ENCODE data around the gene DNM2. TPM values are rescaled to one million over a fixed set of nuclear protein-coding genes. Genes with fewer than 3 reads are reported as not detected.
A peak's percentile ranks its signal among the peaks of the same experiment; 100 is the strongest.

DNM2 gene
- total and polyA plus RNA-seq, 9 of the 15 experiments (the other 6 are each of a cell fraction or from before 2014, with no cell fraction given) = 2.2 to 161 (median 72.6) TPM

DNA sequence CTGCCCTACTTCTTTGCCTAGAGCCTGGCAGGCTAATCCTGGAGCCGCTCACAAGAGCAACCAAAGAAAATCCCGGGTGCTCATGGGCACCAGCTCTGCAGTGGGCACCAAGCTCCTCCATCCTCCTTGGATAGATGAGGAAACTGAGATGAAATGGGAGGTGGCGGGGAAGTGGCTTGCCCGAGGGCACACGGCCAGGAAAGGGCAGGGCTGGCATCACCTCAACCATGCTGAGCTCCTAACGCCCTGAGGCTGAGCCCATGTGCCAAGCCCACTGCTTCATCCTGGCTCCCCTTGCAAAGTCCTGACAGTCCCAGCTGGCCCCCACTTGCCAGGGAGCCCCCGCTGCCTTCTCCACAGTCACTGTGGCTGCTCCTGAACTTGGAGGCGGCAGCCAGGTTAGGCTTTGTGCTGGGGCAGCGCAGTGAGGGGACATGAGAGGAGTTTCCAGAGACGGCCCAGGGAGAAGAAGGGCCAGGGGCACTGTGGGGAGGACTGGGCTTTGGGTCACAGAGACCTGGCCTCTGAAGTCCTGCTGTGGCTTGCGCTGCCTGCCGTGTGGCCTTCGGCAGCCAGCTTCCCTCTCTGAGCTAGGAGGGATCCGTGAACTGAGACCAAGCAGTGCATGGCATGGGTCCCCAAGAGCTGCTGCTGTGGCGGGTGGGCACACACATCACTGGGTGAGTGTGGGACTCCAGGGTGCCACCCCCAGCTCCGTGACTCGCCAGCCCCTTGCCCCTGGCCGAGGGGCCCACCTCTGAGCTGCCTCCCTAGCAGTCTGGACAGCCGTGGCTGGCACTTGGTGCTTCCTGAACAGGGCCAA, 100.6 kb downstream of the DNM2 start:
- Histone ChIP-seq H3K36me3 (ENCODE audit: control insufficient read depth, insufficient read depth, low read length) (peaks cover 80% of the 10 kb centered on the region; the same call in 2 of the 3 replicates), H3K9me3 (replicated peaks; ENCODE audit: control insufficient read depth, insufficient read depth, low read depth, low read length) (no peaks in the 10 kb centered on the region), H3K9ac (ENCODE audit: insufficient read depth in 1 of 2, low read depth in 2 of 2, low read length in 2 of 2) (peak overlapping the region in 1 of 2 experiments; percentile 11; a peak in 1 of 4 replicates), H3K27ac (ENCODE audit: extremely low read depth, low read depth, low read length) (no peak overlapping the region), H3K4me1 (replicated peaks in 1 of 2; ENCODE audit: control insufficient read depth in 2 of 2, insufficient read depth in 2 of 2, low read length in 2 of 2) (peaks cover 13 to 64% of the 10 kb centered on the region in 2 experiments; a peak in 4 of 5 replicates), H3K4me3 (no peak overlapping the region), H3K79me2 (ENCODE audit: control insufficient read depth, insufficient read depth, low read length) (no peaks in the 10 kb centered on the region; the same call in 2 of the 3 replicates), H3K4me2 (ENCODE audit: insufficient read depth, low read length) (no peak overlapping the region), H2AFZ (ENCODE audit: low read depth, low read length) (no peak overlapping the region), H3K9me1 (ENCODE audit: control insufficient read depth, insufficient read depth, low read length) (no peaks in the 10 kb centered on the region), H4K20me1 (replicated peaks; ENCODE audit: control insufficient read depth, insufficient read depth, low read length) (peaks cover 7% of the 10 kb centered on the region; the same call in 1 of the 2 replicates), H3K27me3 (ENCODE audit: control insufficient read depth in 2 of 2, insufficient read depth in 2 of 2, low read length in 2 of 2) (no peaks in the 10 kb centered on the region)
- DNase-seq (ENCODE audit: extremely low read depth in 1 of 4, low spot score in 3 of 4) = no peak
- no peak for FAIRE-seq
- TF ChIP-seq FOXA3 (CRISPR knock-in tag; conservative IDR thresholded peaks at IDR 0.05 in 1 of 2, IDR thresholded peaks at IDR 0.05 in 1 of 2) (no peak), ZEB2 (IDR thresholded peaks at IDR 0.05) (no peak), RBM22 (IDR thresholded peaks at IDR 0.05; ENCODE audit: low read depth, low read length, poor library complexity, severe bottlenecking) (peak; percentile 59), BACH1 (tag; IDR thresholded peaks at IDR 0.05) (no peak), ZNF75A (CRISPR knock-in tag; IDR thresholded peaks at IDR 0.05) (no peak), ZBTB1 (CRISPR knock-in tag; IDR thresholded peaks at IDR 0.05; ENCODE audit: borderline replicate concordance, low read depth) (no peak), JUN (IDR thresholded peaks at IDR 0.05; ENCODE audit: borderline replicate concordance, low read depth, low read length) (no peak), JUN (CRISPR knock-in tag; IDR thresholded peaks at IDR 0.05; ENCODE audit: borderline replicate concordance) (no peak), POLR2G (IDR thresholded peaks at IDR 0.05; ENCODE audit: low read depth, low read length) (peak; percentile 58), SIN3A (IDR thresholded peaks at IDR 0.05; ENCODE audit: borderline replicate concordance in 2 of 2, control insufficient read depth in 1 of 2, low read depth in 2 of 2, low read length in 2 of 2) (no peak), BRF1 (IDR thresholded peaks at IDR 0.05; ENCODE audit: borderline replicate concordance, extremely low read depth, insufficient read length) (no peak), TCF3 (CRISPR knock-in tag; IDR thresholded peaks at IDR 0.05) (no peak), SIX5 (IDR thresholded peaks at IDR 0.05; ENCODE audit: borderline replicate concordance in 1 of 2, insufficient read depth in 1 of 2, low read depth in 1 of 2, low read length in 2 of 2) (no peak), NR1H2 (CRISPR knock-in tag; IDR thresholded peaks at IDR 0.05) (no peak)
- TF ChIP-seq, protein P1, sequence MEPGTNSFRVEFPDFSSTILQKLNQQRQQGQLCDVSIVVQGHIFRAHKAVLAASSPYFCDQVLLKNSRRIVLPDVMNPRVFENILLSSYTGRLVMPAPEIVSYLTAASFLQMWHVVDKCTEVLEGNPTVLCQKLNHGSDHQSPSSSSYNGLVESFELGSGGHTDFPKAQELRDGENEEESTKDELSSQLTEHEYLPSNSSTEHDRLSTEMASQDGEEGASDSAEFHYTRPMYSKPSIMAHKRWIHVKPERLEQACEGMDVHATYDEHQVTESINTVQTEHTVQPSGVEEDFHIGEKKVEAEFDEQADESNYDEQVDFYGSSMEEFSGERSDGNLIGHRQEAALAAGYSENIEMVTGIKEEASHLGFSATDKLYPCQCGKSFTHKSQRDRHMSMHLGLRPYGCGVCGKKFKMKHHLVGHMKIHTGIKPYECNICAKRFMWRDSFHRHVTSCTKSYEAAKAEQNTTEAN (CRISPR knock-in tag; IDR thresholded peaks at IDR 0.05) = no peak
- in situ Hi-C loops (cut with MboI) (no loop called here), intact Hi-C loops (cut with micrococcal nuclease) (no loop called here)
- ChIA-PET POLR2A (interaction anchor here (1.1 kb wide), 1 partner anchor 15 kb away, joined by 7 read pairs; no protein-coding TSS in a partner anchor), CTCF (ENCODE audit: low intra/inter-chr PET ratio) (no interaction called here)
- no peak for ATAC-seq
- 97% methylated on average over 15 of the region's 19 CpGs for WGBS (ENCODE audit: insufficient coverage, low coverage, missing lambda C conversion rate)
- BruUV-seq (replicated peaks) = no TSS peak
